GM18517 (cell line): Measurements from ENCODE around the gene PHKG1.
"Not testable (repeated sequence)": the region's sequence is repeated elsewhere in the genome, so short reads cannot be mapped to it uniquely, and the experiment has no call there.

ENCODE experiments used
- ATAC-seq: cut with Tn5 transposase; IDR thresholded peaks from one replicate; pipeline ENCODE4 v1.9.1; 2021; ENCODE audit warnings: mild to moderate bottlenecking, moderate library complexity; ENCODE audit not compliant: unreplicated experiment

The PHKG1 gene

DNA sequence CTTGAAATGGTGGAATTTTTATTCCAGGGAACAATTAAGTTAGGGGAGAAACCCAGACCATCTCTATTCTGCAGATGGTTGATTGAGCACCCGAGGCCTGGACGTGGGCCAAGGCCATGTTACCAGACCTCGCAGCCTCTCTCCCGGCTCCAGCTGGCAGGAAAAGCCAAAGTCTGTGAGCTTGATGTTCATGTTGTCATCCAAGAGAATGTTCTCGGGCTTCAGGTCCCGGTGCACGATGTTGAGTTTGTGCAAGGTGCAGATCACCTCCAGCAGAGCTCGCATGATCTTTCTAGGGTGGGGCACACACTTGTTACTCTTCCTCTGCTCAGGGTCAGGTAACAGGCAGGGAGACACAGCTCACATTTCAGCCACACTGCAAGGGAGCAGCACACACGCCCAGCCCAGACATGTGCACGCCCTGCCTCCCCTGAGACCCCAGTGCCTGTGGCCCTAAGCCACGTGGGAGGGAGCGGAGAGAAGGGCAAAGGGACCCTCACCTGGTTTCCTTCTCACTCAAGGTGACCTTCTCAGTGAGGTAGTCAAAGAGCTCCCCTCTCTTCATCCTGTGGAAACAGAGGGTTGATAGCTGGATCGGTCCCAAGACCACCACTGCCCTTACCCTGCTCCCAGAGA is 9.5 kb downstream of the PHKG1 start:
- ATAC-seq = no peak

DNA sequence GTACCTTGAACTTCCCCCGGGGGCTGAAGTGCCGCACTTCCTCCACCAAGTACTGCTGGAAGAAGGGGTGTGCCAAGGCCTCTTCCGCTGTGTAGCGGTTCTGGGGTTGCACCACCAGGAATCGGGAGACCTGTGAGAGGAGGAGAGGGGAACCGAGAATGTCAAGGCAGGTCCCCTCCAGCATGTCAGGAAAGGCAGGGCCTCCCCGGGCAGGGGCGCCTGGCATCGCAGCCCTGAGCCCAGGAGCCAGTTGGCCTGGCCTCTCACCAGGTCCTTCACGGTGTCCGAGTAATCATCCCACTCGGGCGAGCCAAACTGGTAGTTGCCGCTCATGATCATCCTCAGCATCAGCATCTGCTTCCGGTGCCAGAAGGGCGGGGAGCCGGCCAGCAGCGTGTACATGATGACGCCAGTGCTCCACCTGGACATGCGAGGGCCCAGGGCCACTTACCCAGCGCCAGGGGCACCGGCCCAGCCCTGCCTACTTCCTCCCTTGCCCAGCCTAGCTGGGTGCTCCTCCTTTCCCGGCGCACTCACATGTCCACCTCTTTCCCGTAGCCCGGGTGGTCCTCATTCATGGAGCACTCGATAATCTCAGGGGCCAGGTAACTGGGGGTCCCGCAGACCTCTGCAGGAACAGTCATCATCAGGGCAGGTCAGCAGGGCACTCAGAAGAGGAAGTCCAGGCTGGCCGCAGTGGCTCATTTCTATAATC is 11.0 kb downstream of the PHKG1 start:
- no peak for ATAC-seq

DNA sequence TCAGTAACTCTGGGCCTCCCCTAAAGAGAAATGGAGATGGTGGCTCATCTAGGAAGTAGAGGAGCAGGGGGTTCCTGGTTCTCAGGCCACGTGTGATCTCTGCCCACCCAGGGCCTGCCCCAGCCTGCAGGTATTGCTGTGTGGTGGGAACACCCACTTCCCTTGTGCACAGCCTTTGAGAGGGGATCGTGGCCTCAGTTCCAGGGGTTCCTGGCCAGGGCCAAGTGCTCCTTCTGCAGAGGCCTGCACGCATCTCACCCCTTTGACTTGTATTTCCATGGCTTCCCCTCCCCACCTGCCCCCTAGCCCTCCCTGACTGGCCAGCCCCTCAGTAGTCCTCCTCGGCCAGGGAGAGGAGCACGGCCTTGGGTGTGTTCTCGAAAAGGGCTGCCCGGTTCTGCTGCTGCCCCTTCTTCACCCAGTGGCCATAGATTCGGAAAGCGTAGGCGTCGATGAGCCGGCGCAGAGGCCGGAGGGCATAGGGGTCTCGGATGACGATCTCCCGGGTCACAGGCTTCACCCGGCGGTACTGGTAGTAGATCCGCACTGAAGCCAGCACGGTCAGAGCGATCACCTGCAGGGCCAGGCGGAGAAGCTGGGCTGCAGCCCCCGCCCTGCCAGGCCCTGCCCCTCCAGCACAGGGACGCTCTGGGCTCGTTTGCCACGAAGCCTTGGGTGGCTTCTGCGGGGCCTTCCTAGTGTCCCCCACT is 11.9 kb downstream of the PHKG1 start:
- ATAC-seq = not testable (repeated sequence)

DNA sequence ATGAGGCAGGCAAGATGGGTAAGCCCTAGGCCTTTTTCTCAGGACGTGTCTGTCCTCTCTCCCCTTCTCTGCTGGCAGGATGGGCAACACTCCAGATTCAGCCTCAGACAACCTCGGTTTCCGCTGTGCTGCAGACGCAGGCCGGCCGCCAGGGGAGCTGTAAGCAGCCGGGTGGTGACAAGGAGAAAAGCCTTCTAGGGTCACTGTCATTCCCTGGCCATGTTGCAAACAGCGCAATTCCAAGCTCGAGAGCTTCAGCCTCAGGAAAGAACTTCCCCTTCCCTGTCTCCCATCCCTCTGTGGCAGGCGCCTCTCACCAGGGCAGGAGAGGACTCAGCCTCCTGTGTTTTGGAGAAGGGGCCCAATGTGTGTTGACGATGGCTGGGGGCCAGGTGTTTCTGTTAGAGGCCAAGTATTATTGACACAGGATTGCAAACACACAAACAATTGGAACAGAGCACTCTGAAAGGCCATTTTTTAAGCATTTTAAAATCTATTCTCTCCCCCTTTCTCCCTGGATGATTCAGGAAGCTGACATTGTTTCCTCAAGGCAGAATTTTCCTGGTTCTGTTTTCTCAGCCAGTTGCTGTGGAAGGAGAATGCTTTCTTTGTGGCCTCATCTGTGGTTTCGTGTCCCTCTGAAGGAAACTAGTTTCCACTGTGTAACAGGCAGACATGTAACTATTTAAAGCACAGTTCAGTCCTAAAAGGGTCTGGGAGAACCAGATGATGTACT is 13.1 kb downstream of the PHKG1 start:
- ATAC-seq = no peak

DNA sequence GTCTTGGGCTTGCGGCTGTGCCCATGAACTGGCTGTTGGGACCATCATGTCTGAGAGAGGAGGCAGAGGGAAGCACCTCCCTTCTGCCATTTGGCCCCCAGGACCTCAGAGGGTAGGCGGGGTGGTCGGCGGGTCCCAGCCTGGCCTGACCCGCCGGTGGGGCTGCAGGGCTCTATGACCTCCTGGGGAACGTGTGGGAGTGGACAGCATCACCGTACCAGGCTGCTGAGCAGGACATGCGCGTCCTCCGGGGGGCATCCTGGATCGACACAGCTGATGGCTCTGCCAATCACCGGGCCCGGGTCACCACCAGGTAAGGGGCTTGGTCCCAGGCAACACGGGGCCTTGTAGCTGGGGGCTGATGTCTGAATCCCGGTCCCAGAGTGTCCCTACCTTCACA is 14.6 kb downstream of the PHKG1 start:
- ATAC-seq = no peak

DNA sequence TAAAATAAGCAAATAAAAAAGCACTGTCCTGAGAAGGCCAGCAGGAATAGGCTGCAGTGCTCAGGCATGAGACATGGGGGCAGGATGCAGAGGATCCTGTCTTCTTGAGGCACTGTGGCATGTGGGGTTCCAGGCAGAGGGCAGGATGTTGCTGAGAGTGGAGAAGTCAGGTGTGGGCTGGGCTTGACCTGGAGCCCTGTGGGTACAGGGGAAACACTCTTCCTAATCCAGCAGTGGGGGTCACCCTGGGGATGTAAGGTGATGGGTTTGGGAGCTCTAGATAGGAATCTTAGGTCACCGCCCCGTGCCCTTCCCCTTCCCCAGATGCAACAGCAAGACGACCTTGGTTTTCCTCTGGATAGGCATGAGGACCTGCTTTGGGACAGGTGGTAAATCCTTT is 15.1 kb downstream of the PHKG1 start:
- ATAC-seq = no peak

DNA sequence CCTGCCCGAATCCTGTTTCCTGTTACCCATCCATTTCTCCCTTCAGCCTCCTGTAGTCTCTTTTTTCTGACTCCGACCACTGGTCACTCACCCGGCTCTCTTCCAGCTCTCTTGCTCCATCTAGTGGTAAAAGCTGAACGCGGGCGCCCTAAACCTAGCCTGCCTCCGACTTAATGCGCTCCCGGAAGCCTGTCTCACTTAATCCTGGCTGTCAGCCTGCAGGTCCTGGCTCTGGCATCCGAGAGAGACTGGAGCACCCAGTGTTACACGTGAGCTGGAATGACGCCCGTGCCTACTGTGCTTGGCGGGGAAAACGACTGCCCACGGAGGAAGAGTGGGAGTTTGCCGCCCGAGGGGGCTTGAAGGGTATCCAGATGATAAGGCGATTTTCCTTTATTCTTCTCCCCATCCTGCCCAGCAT is 18.4 kb downstream of the PHKG1 start:
- ATAC-seq = peak; percentile 85

DNA sequence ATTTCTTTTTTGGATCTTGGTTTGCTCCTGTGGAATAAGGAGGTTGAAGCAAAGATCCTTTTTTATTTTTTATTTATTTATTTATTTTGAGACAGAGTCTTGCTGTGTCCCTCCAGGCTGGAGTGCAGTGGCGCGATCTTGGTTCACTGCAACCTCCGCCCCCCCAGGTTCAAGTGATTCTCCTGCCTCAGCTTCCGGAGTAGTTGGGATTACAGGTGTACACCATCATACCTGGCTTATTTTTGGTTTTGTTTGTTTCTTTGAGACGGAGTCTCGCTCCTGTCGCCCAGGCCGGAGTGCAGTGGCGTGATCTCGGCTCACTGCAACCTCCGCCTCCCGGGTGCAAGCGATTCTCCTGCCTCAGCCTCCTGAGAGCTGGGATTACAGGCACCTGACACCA is 26.4 kb downstream of the PHKG1 start:
- not testable (repeated sequence) for ATAC-seq

DNA sequence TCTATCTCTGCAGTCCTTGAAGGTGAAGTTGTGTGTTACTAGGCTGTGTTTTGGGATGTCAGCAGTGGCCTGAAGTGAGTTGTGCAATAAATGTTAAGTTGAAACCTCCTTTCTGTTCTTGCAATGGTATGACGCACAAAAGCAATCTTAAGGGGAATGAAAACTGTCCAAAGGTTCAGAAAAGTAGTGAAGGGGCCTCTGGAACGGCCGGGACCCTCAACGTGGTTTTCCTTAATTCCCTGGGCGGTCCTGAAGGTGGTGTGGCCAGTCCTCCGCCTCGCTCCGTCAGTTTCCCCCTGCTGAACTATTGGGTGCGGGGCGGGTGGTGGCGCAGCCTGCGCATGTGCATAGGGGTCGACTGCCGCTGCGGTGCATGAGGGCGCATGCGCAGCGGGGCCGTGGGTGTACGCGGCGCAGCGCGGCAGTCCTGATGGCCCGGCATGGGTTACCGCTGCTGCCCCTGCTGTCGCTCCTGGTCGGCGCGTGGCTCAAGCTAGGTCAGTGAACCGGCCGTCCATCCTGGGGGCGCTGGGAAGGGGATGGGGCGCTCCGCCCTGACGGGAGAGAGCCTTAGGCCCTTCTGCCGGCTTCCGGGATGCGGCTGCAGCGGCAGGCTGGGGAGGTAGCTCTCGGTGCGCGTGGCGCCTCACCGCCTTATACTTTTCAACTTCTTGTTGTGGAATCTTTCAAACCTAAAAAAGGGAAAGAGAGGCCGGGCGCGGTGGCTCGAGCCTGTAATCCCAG is 28.7 kb downstream of the PHKG1 start, which contains the start of gene SUMF2:
Gene SUMF2 (plus strand): TSS at position 405 of the 744 bp plus-strand sequence. CDS start 26 bp downstream, at position 431.
- peak; percentile 74 for ATAC-seq

DNA sequence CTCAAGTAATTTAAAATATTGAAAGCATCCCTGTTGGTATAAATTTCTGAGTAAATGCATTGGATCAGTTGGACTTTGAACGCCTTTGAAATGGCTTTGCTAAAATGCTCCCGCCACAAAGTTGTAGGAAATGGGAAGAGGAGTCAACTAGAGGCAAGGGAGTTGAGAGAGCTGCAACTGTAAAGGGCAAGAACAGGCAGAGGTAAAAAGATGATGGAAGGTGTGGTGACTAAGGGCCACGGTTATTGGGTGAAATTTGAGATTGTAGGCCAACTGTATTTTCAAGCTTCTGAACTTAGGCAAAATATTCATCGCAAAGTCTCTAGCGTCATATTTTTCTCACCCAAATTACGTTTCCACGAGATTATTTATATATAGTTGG is 29.3 kb downstream of the PHKG1 start:
- ATAC-seq = no peak

DNA sequence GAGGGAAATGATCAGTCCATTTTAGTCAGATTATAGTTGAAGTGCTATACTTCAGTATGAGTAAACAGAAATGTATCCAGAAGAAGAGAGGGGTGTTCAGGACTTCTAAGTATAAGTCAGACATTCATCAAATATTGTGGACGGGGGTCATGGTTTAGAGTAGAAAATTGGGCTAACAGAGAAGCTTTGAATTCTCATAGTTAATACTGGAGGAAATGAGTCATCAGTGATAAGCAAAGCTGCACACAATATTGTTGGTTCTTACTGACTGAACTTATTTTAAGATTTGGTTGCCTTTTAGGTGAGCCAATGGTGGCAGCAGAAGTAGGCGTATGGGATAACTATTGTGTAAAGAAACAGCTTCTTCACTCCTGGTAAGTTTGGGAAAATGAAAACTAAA is 30.4 kb downstream of the PHKG1 start:
- ATAC-seq = no peak

DNA sequence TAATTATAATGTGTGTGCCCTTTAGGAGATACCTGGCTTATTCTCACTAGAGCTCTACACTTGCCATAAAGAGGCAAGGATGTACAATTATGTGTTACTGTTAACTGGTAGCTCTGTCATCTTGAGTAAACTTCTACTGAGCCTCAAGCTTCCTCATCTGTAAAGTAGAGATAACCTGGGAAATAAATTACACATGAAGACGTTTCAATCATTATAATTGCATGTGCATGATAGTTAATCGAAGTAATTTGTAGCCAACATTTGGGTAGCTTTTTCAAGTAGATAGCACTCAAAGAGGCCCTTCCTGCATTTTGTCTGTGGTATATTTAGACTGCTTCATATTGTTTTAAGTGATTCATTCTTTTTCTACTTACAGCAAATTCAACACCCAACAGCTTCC is 38.8 kb downstream of the PHKG1 start:
- ATAC-seq = no peak

DNA sequence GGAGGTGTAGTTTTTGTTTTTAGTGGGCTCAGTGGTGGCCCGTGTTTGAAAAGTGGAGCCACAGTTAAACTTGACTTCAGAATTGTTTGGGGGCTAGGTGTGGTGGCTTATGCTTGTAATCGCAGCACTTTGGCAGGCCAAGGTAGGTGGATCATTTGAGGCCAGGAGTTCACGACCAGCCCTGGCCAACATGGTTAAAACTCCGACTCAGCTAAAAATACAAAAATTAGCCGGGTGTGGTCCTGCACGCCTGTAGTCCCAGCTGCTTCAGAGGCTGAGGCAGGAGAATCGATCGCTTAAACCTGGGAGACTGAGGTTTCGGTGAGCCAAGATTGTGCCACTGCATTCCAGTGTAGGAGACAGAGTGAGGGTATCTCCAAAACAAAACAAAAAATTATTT is 39.4 kb downstream of the PHKG1 start:
- no peak for ATAC-seq

DNA sequence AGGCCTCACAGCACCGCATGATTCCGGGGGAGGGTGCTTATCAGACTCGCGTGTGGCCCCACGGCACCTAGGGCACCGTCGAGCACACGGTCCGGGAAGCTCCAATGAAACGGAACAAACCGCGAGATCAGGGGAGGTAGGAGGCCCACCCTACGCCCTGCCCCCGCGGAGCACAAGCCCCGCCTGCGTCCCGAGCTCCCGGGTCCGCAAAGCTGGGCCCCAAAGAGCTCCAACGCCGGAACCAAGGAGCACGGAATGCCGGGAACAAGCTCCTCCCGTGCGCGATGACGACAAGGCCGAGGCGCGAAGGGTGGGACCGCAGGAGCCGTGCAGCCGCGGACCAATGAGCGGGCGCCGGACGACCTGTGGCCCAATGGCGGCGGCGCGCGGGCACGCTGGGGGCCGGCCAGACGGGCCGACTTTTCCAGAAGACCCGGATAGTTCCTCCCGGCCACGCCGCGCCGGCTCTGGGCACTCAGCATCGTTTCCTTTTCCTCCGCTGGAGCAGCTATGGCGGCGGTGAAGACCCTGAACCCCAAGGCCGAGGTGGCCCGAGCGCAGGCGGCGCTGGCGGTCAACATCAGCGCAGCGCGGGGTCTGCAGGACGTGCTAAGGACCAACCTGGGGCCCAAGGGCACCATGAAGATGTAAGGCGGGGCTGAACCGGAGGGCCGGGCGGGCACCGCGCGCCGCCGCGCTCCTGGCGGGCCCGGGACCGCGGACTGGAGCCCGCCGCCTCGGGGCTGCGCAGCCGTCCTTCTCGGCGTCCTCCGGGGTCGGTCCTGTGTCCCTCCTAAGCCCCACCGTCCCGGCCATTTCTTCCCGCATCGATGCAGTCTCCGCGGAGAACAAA is 41.2 kb downstream of the PHKG1 start, which contains the start of the genes CCT6A and PSPH:
Gene CCT6A (plus strand): TSS at position 427 of the 853 bp plus-strand sequence. CDS start 84 bp downstream, at position 511.
Gene PSPH (minus strand): TSS at position 106 of the 853 bp plus-strand sequence. CDS start 30,232 bp downstream, outside the sequence.
- peak; percentile 92 for ATAC-seq

DNA sequence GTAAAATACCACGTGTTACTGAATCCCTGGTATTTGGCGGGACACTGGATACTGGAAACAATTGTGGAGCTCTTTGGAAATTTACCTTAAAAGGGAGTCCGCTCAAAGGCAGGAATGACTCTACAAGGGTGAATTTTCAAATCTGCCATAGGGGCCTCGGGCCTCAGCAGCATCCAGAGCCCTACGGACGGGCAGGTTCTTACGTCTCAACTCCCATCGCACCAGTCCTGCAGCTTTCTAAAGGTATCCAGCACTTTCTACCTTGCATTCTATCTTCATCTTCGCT is 41.8 kb downstream of the PHKG1 start:
- no peak for ATAC-seq

DNA sequence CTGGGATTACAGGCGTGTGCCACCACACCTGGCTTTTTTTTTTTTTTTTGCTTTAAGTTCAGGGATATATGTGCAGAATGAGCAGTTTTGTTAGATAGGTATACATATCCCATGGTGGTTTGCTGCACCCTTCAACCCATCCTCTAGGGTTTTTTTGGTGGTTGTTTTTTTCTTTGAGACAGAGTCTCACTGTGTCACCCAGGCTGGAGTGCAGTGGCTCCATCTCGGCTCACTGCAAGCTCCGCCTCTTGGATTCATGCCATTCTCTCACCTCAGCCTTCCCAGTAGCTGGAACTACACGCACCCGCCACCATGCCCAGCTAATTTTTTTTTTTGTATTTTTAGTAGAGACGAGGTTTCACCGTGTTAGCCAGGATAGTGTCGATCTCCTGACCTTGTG is 44.0 kb downstream of the PHKG1 start:
- ATAC-seq = not testable (repeated sequence)

DNA sequence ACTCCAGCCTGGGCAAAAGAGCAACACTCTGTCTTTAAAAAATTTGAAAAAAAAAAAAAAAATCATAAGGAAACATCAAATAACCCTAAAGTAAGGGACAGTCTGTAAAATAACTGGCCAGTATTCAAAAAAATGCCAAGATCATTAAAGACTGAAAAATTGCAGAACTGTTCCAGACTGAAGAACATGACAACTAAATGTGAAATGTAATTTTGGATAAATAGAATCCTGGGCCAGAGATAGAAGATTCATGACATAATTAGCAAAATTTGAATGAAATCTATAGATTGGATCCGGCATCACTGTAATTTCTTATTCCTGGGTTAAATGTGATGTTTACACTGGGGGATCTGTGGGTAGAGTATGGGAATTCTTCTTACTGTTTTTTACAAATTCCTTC is 44.5 kb downstream of the PHKG1 start:
- ATAC-seq = no peak

DNA sequence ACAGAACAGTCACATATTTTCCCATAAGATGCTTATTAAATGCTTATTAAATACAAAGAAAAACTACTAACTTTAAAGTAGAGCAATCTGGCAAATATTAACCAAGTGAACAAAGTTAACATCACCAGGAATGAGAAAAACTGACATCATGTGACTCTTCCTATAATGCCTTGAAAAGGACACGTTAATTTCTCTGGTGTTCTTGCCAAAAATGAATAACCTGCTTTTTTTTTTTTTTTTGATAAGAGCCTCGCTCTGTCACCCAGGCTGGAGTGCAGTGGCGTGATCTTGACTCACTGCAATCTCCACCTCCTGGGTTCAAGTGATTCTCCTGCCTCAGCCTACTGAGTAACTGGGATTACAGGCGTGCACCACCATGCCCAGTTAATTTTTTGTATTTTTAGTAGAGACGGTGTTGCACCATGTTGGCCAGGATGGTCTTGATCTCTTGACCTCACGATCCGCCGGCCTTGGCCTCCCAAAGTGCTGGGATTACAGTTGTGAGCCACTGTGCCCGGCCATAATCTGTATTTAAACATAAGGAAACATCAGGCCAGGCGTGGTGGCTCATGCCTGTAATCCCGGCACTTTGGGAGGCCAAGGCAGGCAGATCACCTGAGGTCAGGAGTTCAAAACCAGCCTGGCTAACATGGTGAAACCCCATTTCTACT is 45.2 kb downstream of the PHKG1 start:
- ATAC-seq = not testable (repeated sequence)
